Activated naive CD4-positive, alpha-beta T cell treated with anti-CD3 and anti-CD28 coated beads for 36 hours (primary cell): Measurements from ENCODE around the gene EFR3B. TPM values are rescaled to one million over a fixed set of nuclear protein-coding genes. Genes with fewer than 3 reads are reported as not detected.
"Not testable (repeated sequence)": the region's sequence is repeated elsewhere in the genome, so short reads cannot be mapped to it uniquely, and the experiment has no call there.

Experiments used
- CTCF ChIA-PET: fragments of 350-600 bp; sonication (Branson Sonifier 250); formaldehyde crosslinking; loops from one replicate; lab custom pipeline; 2021; ENCODE audit warnings: antibody characterized with exemption; lab: Charles Lee
- DNase-seq: peaks from one replicate; pipeline ENCODE4 v3.0.0-alpha.2; 2020
- H3K27ac Mint-ChIP-seq: one replicate; pipeline ENCODE4 v1.8.0; 2021; ENCODE audit warnings: mild to moderate bottlenecking, mixed read lengths
- H3K27me3 Mint-ChIP-seq: one replicate; pipeline ENCODE4 v1.8.0; 2021; ENCODE audit warnings: low read depth, mixed read lengths
- H3K36me3 Mint-ChIP-seq: one replicate; pipeline ENCODE4 v1.8.0; 2021; ENCODE audit warnings: low read depth, mixed read lengths
- H3K4me1 Mint-ChIP-seq: one replicate; pipeline ENCODE4 v1.8.0; 2021; ENCODE audit warnings: low read depth, mixed read lengths
- H3K4me3 Mint-ChIP-seq: one replicate; pipeline ENCODE4 v1.8.0; 2021; ENCODE audit warnings: mild to moderate bottlenecking, moderate library complexity, mixed read lengths
- H3K9me3 Mint-ChIP-seq: one replicate; pipeline ENCODE4 v1.8.0; 2021; ENCODE audit warnings: mixed read lengths
- intact Hi-C: fragments of 100-400 bp; cut with micrococcal nuclease; formaldehyde crosslinking; loops from one replicate; pipeline ENCODE4 v1.15.1; 2023
- total RNA-seq, 2 experiments: library from RNA; stranded (reverse); gene quantifications; one replicate each; pipeline ENCODE4 v1.2.3, GENCODE V29; 2021

Gene EFR3B
- total RNA-seq, 2 experiments from 2014 or later: 0.41 to 0.42 TPM

GRCh38 chr2:25122367-25122766 is 80.5 kb downstream of the EFR3B start:
- no peak overlapping the region for H3K27ac Mint-ChIP-seq
- CTCF ChIA-PET: interaction anchor here (1.2 kb wide), 1 partner anchor 147 kb away, joined by 5 read pairs; no protein-coding TSS in a partner anchor
- H3K9me3 Mint-ChIP-seq: no peaks in the 10 kb centered on the region
- DNase-seq: no peak
- H3K4me3 Mint-ChIP-seq: no peak overlapping the region
- H3K27me3 Mint-ChIP-seq: no peaks in the 10 kb centered on the region
- intact Hi-C loops: loop anchor here (10.0 kb wide), 1 partner anchor 298 kb away; no protein-coding TSS in a partner anchor
- no peaks in the 10 kb centered on the region for H3K36me3 Mint-ChIP-seq
- H3K4me1 Mint-ChIP-seq: no peaks in the 10 kb centered on the region

GRCh38 chr2:25123682-25124081 is 81.8 kb downstream of the EFR3B start:
- CTCF ChIA-PET: interaction anchor here (1.2 kb wide), 1 partner anchor 148 kb away, joined by 5 read pairs; no protein-coding TSS in a partner anchor
- H3K27me3 Mint-ChIP-seq: no peaks in the 10 kb centered on the region
- no peaks in the 10 kb centered on the region for H3K9me3 Mint-ChIP-seq
- H3K4me1 Mint-ChIP-seq: no peaks in the 10 kb centered on the region
- intact Hi-C loops: loop anchor here (10.0 kb wide), 1 partner anchor 299 kb away; no protein-coding TSS in a partner anchor
- no peak overlapping the region for H3K4me3 Mint-ChIP-seq
- H3K36me3 Mint-ChIP-seq: no peaks in the 10 kb centered on the region
- DNase-seq: no peak
- peak overlapping the region; percentile 59 for H3K27ac Mint-ChIP-seq

- Mint-ChIP-seq H3K4me1 (peaks cover 2% of the 10 kb centered on the region), H3K36me3 (no peaks in the 10 kb centered on the region), H3K9me3 (no peaks in the 10 kb centered on the region), H3K27ac (no peak overlapping the region), H3K27me3 (peaks cover 4% of the 10 kb centered on the region), H3K4me3 (no peak overlapping the region)
- no peak for DNase-seq
- CTCF ChIA-PET: interaction anchor here (1.6 to 7.5 kb wide), 2 partner anchors 71 to 150 kb away, joined by 5 to 163 read pairs; no protein-coding TSS in a partner anchor
- intact Hi-C loops: loop anchor here (10.0 kb wide), 1 partner anchor 300 kb away; no protein-coding TSS in a partner anchor
Measured at GRCh38 chr2:25125189-25125588, 83.3 kb downstream of the EFR3B start.

GRCh38 chr2:25125976-25126375 is 84.1 kb downstream of the EFR3B start:
- DNase-seq: no peak
- Mint-ChIP-seq H3K27me3 (peaks cover 11% of the 10 kb centered on the region), H3K27ac (no peak overlapping the region), H3K4me3 (no peak overlapping the region), H3K9me3 (no peaks in the 10 kb centered on the region), H3K4me1 (peaks cover 2% of the 10 kb centered on the region), H3K36me3 (no peaks in the 10 kb centered on the region)
- CTCF ChIA-PET: interaction anchor here (0.7 to 7.5 kb wide), 4 partner anchors 48 to 195 kb away, joined by 3 to 163 read pairs (median 4); no protein-coding TSS in a partner anchor
- intact Hi-C loops: loop anchor here (10.0 kb wide), 1 partner anchor 301 kb away; no protein-coding TSS in a partner anchor

GRCh38 chr2:25127071-25127470 is 85.2 kb downstream of the EFR3B start:
- not testable (repeated sequence) for H3K27ac Mint-ChIP-seq, H3K4me1 Mint-ChIP-seq, H3K9me3 Mint-ChIP-seq, H3K4me3 Mint-ChIP-seq, H3K36me3 Mint-ChIP-seq, DNase-seq
- intact Hi-C loops: loop anchor here (10.0 kb wide), 1 partner anchor 302 kb away; no protein-coding TSS in a partner anchor
- CTCF ChIA-PET: interaction anchor here (0.9 to 7.5 kb wide), 5 partner anchors 12 to 151 kb away, joined by 3 to 163 read pairs (median 4); no protein-coding TSS in a partner anchor
- peaks cover 18% of the 10 kb centered on the region for H3K27me3 Mint-ChIP-seq

- H3K36me3 Mint-ChIP-seq: no peaks in the 10 kb centered on the region
- H3K27ac Mint-ChIP-seq: no peak overlapping the region
- no peaks in the 10 kb centered on the region for H3K9me3 Mint-ChIP-seq
- peaks cover 24% of the 10 kb centered on the region for H3K27me3 Mint-ChIP-seq
- intact Hi-C loops: loop anchor here (2.0 to 10.0 kb wide), 2 partner anchors 69 to 303 kb away; no protein-coding TSS in a partner anchor
- no peak overlapping the region for H3K4me3 Mint-ChIP-seq
- peaks cover 10% of the 10 kb centered on the region for H3K4me1 Mint-ChIP-seq
- DNase-seq: no peak
- CTCF ChIA-PET: interaction anchor here (0.6 to 7.5 kb wide), 9 partner anchors 12 to 538 kb away, joined by 3 to 163 read pairs (median 3); no protein-coding TSS in a partner anchor
Measured at GRCh38 chr2:25127646-25128045, 85.8 kb downstream of the EFR3B start.

- CTCF ChIA-PET: interaction anchor here (0.5 to 7.5 kb wide), 16 partner anchors 9 to 720 kb away, joined by 3 to 163 read pairs (median 3); no protein-coding TSS in a partner anchor
- peaks cover 10% of the 10 kb centered on the region for H3K4me1 Mint-ChIP-seq
- no peaks in the 10 kb centered on the region for H3K9me3 Mint-ChIP-seq
- no peak overlapping the region for H3K27ac Mint-ChIP-seq
- DNase-seq: no peak
- no peaks in the 10 kb centered on the region for H3K36me3 Mint-ChIP-seq
- intact Hi-C loops: loop anchor here (1.0 to 10.0 kb wide), 5 partner anchors 67 to 720 kb away; no protein-coding TSS in a partner anchor
- no peak overlapping the region for H3K4me3 Mint-ChIP-seq
- peaks cover 41% of the 10 kb centered on the region for H3K27me3 Mint-ChIP-seq
Measured at GRCh38 chr2:25129901-25130520, 88.1 kb downstream of the EFR3B start.

GRCh38 chr2:25131253-25131566 is 89.3 kb downstream of the EFR3B start:
- Mint-ChIP-seq H3K4me1 (peaks cover 10% of the 10 kb centered on the region), H3K36me3 (no peaks in the 10 kb centered on the region), H3K4me3 (peak overlapping the region; percentile 60), H3K9me3 (no peaks in the 10 kb centered on the region), H3K27me3 (peaks cover 48% of the 10 kb centered on the region), H3K27ac (no peak overlapping the region)
- DNase-seq: no peak
- CTCF ChIA-PET: interaction anchor here (0.6 to 7.5 kb wide), 2 partner anchors 18 to 156 kb away, joined by 3 to 163 read pairs; no protein-coding TSS in a partner anchor
- intact Hi-C loops: no loop called here

- CTCF ChIA-PET: interaction anchor here (1.8 to 7.5 kb wide), 2 partner anchors 156 kb away, joined by 8 to 163 read pairs; no protein-coding TSS in a partner anchor
- Mint-ChIP-seq H3K4me1 (peaks cover 10% of the 10 kb centered on the region), H3K27me3 (peaks cover 48% of the 10 kb centered on the region), H3K36me3 (no peaks in the 10 kb centered on the region), H3K9me3 (no peaks in the 10 kb centered on the region), H3K4me3 (peak overlapping the region; percentile 60), H3K27ac (peak overlapping the region; percentile 39)
- peak; percentile 11 for DNase-seq
- intact Hi-C loops: no loop called here
Measured at GRCh38 chr2:25131567-25132298, 89.9 kb downstream of the EFR3B start.

- H3K27me3 Mint-ChIP-seq: peaks cover 48% of the 10 kb centered on the region
- intact Hi-C loops: no loop called here
- no peak for DNase-seq
- CTCF ChIA-PET: interaction anchor here (1.8 kb wide), 1 partner anchor 157 kb away, joined by 8 read pairs; no protein-coding TSS in a partner anchor
- H3K4me3 Mint-ChIP-seq: no peak overlapping the region
- peaks cover 10% of the 10 kb centered on the region for H3K4me1 Mint-ChIP-seq
- no peaks in the 10 kb centered on the region for H3K9me3 Mint-ChIP-seq
- no peak overlapping the region for H3K27ac Mint-ChIP-seq
- no peaks in the 10 kb centered on the region for H3K36me3 Mint-ChIP-seq
Measured at GRCh38 chr2:25132299-25132635, 90.4 kb downstream of the EFR3B start.

- intact Hi-C loops: no loop called here
- Mint-ChIP-seq H3K4me3 (no peak overlapping the region), H3K9me3 (no peaks in the 10 kb centered on the region), H3K4me1 (peaks cover 10% of the 10 kb centered on the region), H3K27me3 (peaks cover 48% of the 10 kb centered on the region), H3K36me3 (no peaks in the 10 kb centered on the region), H3K27ac (no peak overlapping the region)
- CTCF ChIA-PET: interaction anchor here (1.8 kb wide), 1 partner anchor 157 kb away, joined by 8 read pairs; no protein-coding TSS in a partner anchor
- DNase-seq: no peak
Measured at GRCh38 chr2:25132693-25133092, 90.8 kb downstream of the EFR3B start.

- H3K27ac Mint-ChIP-seq, DNase-seq, H3K4me3 Mint-ChIP-seq, H3K36me3 Mint-ChIP-seq, H3K9me3 Mint-ChIP-seq, H3K27me3 Mint-ChIP-seq, intact Hi-C loops, H3K4me1 Mint-ChIP-seq: not testable (repeated sequence)
- CTCF ChIA-PET: interaction anchor here (0.9 to 1.0 kb wide), 2 partner anchors 10 to 163 kb away, joined by 3 read pairs; no protein-coding TSS in a partner anchor
Measured at GRCh38 chr2:25140535-25140934, 98.7 kb downstream of the EFR3B start.
